Measurements from ENCODE around the gene IL17RD. TPM values are rescaled to one million over a fixed set of nuclear protein-coding genes. Genes with fewer than 3 reads are reported as not detected.

The IL17RD gene
- total and polyA plus RNA-seq, 2 donors from 2014 or later = 4.4 to 18.9 TPM

GRCh38 chr3:57100046-57100695 lies 65.0 kb downstream of the IL17RD start:
- intact Hi-C loops (cut with DNase I) = no loop called here
- Histone ChIP-seq H3K27me3 (ENCODE audit: control insufficient read depth, insufficient read depth, low read length) (no peaks in the 10 kb centered on the region), H3K4me3 (ENCODE audit: low read length in 3 of 3) (peak overlapping the region in 1 of 3 donors; percentile 21), H3K9ac (ENCODE audit: low read length in 3 of 3) (no peak overlapping the region), H3K27ac (ENCODE audit: low read depth in 2 of 2, low read length in 2 of 2) (no peak overlapping the region), H3K4me1 (ENCODE audit: control insufficient read depth in 2 of 3, insufficient read depth in 2 of 3, low read depth in 1 of 3, low read length in 3 of 3) (no peaks in the 10 kb centered on the region), H3K36me3 (ENCODE audit: control insufficient read depth in 2 of 3, insufficient read depth in 3 of 3, low read length in 3 of 3) (peaks cover 5 to 9% (median 8%) of the 10 kb centered on the region in 3 donors), H3K9me3 (ENCODE audit: control insufficient read depth in 2 of 3, insufficient read depth in 1 of 3, low read length in 3 of 3) (no peaks in the 10 kb centered on the region)
- peak in 4 of 5 donors; percentile 76 to 90 (median 84) for DNase-seq
- FAIRE-seq = peak; percentile 91
- peak; percentile 93 for TF ChIP-seq CTCF (IDR thresholded peaks at IDR 0.05; ENCODE audit: borderline replicate concordance, extremely low read depth, insufficient read depth)

- FAIRE-seq (no peak), DNase-seq (no peak)
- Histone ChIP-seq H3K4me3 (ENCODE audit: low read length in 3 of 3) (no peak overlapping the region), H3K36me3 (ENCODE audit: control insufficient read depth in 2 of 3, insufficient read depth in 3 of 3, low read length in 3 of 3) (peaks cover 5 to 14% (median 5%) of the 10 kb centered on the region in 3 donors), H3K27me3 (ENCODE audit: control insufficient read depth, insufficient read depth, low read length) (no peaks in the 10 kb centered on the region), H3K9me3 (ENCODE audit: control insufficient read depth in 2 of 3, insufficient read depth in 1 of 3, low read length in 3 of 3) (no peaks in the 10 kb centered on the region), H3K9ac (ENCODE audit: low read length in 3 of 3) (no peak overlapping the region), H3K4me1 (ENCODE audit: control insufficient read depth in 2 of 3, insufficient read depth in 2 of 3, low read depth in 1 of 3, low read length in 3 of 3) (no peaks in the 10 kb centered on the region), H3K27ac (ENCODE audit: low read depth in 2 of 2, low read length in 2 of 2) (no peak overlapping the region)
- no peak for TF ChIP-seq CTCF (IDR thresholded peaks at IDR 0.05; ENCODE audit: borderline replicate concordance, extremely low read depth, insufficient read depth)
- intact Hi-C loops (cut with DNase I) = loop anchor here (10.0 kb wide), 1 partner anchor 126 kb away; the partner anchor contains the start of gene APPL1
These were observed 66.5 kb downstream of the IL17RD start for GRCh38 chr3:57098418-57099310.

GRCh38 chr3:57097536-57097935 lies 67.6 kb downstream of the IL17RD start:
- Histone ChIP-seq H3K9me3 (ENCODE audit: control insufficient read depth in 2 of 3, insufficient read depth in 1 of 3, low read length in 3 of 3) (no peaks in the 10 kb centered on the region), H3K4me3 (ENCODE audit: low read length in 3 of 3) (no peak overlapping the region), H3K27me3 (ENCODE audit: control insufficient read depth, insufficient read depth, low read length) (no peaks in the 10 kb centered on the region), H3K9ac (ENCODE audit: low read length in 3 of 3) (no peak overlapping the region), H3K4me1 (ENCODE audit: control insufficient read depth in 2 of 3, insufficient read depth in 2 of 3, low read depth in 1 of 3, low read length in 3 of 3) (no peaks in the 10 kb centered on the region), H3K36me3 (ENCODE audit: control insufficient read depth in 2 of 3, insufficient read depth in 3 of 3, low read length in 3 of 3) (peaks cover 3 to 10% (median 5%) of the 10 kb centered on the region in 3 donors), H3K27ac (ENCODE audit: low read depth in 2 of 2, low read length in 2 of 2) (no peak overlapping the region)
- DNase-seq = peak in 1 of 5 donors; percentile 61
- no peak for TF ChIP-seq CTCF (IDR thresholded peaks at IDR 0.05; ENCODE audit: borderline replicate concordance, extremely low read depth, insufficient read depth)
- intact Hi-C loops (cut with DNase I) = loop anchor here (10.0 kb wide), 1 partner anchor 127 kb away; the partner anchor contains the start of gene APPL1
- no peak for FAIRE-seq

All from kidney (tissue), 14 donors.